ENCODE data around the gene SPDYE3.
"Not testable (repeated sequence)": the region's sequence is repeated elsewhere in the genome, so short reads cannot be mapped to it uniquely, and the experiment has no call there.

The SPDYE3 gene

GRCh38 chr7:100292162-100292561 is 15.3 kb upstream of the SPDYE3 start:
- not testable (repeated sequence) for DNase-seq

- not testable (repeated sequence) for DNase-seq
These were observed 12.2 kb upstream of the SPDYE3 start for GRCh38 chr7:100295269-100295668.

- not testable (repeated sequence) for DNase-seq
These were observed 9.5 kb upstream of the SPDYE3 start for GRCh38 chr7:100297852-100298631.

GRCh38 chr7:100298632-100298895 is 8.9 kb upstream of the SPDYE3 start:
- not testable (repeated sequence) for DNase-seq

- DNase-seq: not testable (repeated sequence)
These were observed 3.0 kb upstream of the SPDYE3 start for GRCh38 chr7:100304526-100304925.

GRCh38 chr7:100318329-100318728 is 10.8 kb downstream of the SPDYE3 start:
- not testable (repeated sequence) for DNase-seq

GRCh38 chr7:100321648-100322047 is 14.1 kb downstream of the SPDYE3 start:
- DNase-seq: not testable (repeated sequence)

- not testable (repeated sequence) for DNase-seq
These were observed 16.7 kb downstream of the SPDYE3 start for GRCh38 chr7:100324194-100324593.

GRCh38 chr7:100325671-100326070 is 18.2 kb downstream of the SPDYE3 start:
- DNase-seq: not testable (repeated sequence)

- not testable (repeated sequence) for DNase-seq
These were observed 19.4 kb downstream of the SPDYE3 start for GRCh38 chr7:100326914-100327313.

GRCh38 chr7:100335566-100336466 is 28.3 kb downstream of the SPDYE3 start:
- peak; percentile 96 for DNase-seq

- DNase-seq: not testable (repeated sequence)
These were observed 30.7 kb downstream of the SPDYE3 start for GRCh38 chr7:100338083-100338696.

- DNase-seq: not testable (repeated sequence)
These were observed 33.8 kb downstream of the SPDYE3 start for GRCh38 chr7:100341286-100341685.

GRCh38 chr7:100342765-100343164 is 35.3 kb downstream of the SPDYE3 start:
- DNase-seq: no peak

- not testable (repeated sequence) for DNase-seq
These were observed 36.6 kb downstream of the SPDYE3 start for GRCh38 chr7:100344124-100344559.

GRCh38 chr7:100344560-100345287 is 37.2 kb downstream of the SPDYE3 start:
- DNase-seq: peak; percentile 93

- peak; percentile 92 for DNase-seq
These were observed 37.8 kb downstream of the SPDYE3 start for GRCh38 chr7:100345288-100345672.

- DNase-seq: no peak
These were observed 39.4 kb downstream of the SPDYE3 start for GRCh38 chr7:100346921-100347320.

GRCh38 chr7:100348805-100349204 is 41.3 kb downstream of the SPDYE3 start:
- DNase-seq: no peak

GRCh38 chr7:100349757-100350156 is 42.3 kb downstream of the SPDYE3 start:
- DNase-seq: no peak

- no peak for DNase-seq
These were observed 44.2 kb downstream of the SPDYE3 start for GRCh38 chr7:100351657-100352058.

- not testable (repeated sequence) for DNase-seq
These were observed 44.8 kb downstream of the SPDYE3 start for GRCh38 chr7:100352230-100352781.

All from activated effector memory CD4-positive, alpha-beta T cell treated with anti-CD3 and anti-CD28 coated beads, Interleukin-2, amount 50 U/mL, for 16 hours (primary cell).